WTC11 (cell line): Measurements from ENCODE around the gene EPHA6. TPM values are rescaled to one million over a fixed set of nuclear protein-coding genes. Genes with fewer than 3 reads are reported as not detected.

ENCODE experiments used
- ATAC-seq: fragments of 200-7000 bp; cut with Tn5 transposase; 2 replicates; pipeline ENCODE4 v1.10.0; 2021; ENCODE audit warnings: mild to moderate bottlenecking, moderate library complexity
- CTCF ChIA-PET: fragments of 300-600 bp; sonication (Branson Sonifier 250); formaldehyde crosslinking; loops from one replicate; lab custom pipeline; 2021; ENCODE audit warnings: antibody characterized with exemption; lab: Charles Lee
- POLR2A ChIA-PET: fragments of 350-600 bp; sonication (Branson Sonifier 250); formaldehyde crosslinking; loops from one replicate; lab custom pipeline; 2021; ENCODE audit warnings: antibody characterized with exemption; lab: Charles Lee
- DNase-seq: peaks from one replicate; pipeline ENCODE4 v3.0.0; 2021; ENCODE audit warnings: low spot score
- H3K27ac Mint-ChIP-seq: 2 replicates; pipeline ENCODE4 v1.8.0; 2021; ENCODE audit warnings: mixed read lengths
- H3K27me3 Mint-ChIP-seq: 2 replicates; pipeline ENCODE4 v1.8.0; 2021; ENCODE audit warnings: low read depth, mild to moderate bottlenecking, moderate library complexity, mixed read lengths
- H3K36me3 Mint-ChIP-seq: 2 replicates; pipeline ENCODE4 v1.8.0; 2021; ENCODE audit warnings: mixed read lengths
- H3K4me1 Mint-ChIP-seq: 2 replicates; pipeline ENCODE4 v1.8.0; 2022; ENCODE audit warnings: mixed read lengths
- H3K4me3 Mint-ChIP-seq: 2 replicates; pipeline ENCODE4 v1.8.0; 2021; ENCODE audit warnings: mild to moderate bottlenecking, moderate library complexity, mixed read lengths
- H3K9me3 Mint-ChIP-seq: 2 replicates; pipeline ENCODE4 v1.8.0; 2021; ENCODE audit warnings: mixed read lengths
- ATF3 ChIP-seq: sonication (generic); formaldehyde crosslinking; conservative IDR thresholded peaks from 2 replicates; pipeline ENCODE4 v1.8.1; 2022; ENCODE audit warnings: mild to moderate bottlenecking, missing genetic modification reagents
- ETV6 ChIP-seq: sonication (generic); formaldehyde crosslinking; IDR thresholded peaks from 2 replicates; pipeline ENCODE4 v1.8.1; 2022; ENCODE audit warnings: mild to moderate bottlenecking, missing genetic modification reagents
- JAZF1 ChIP-seq: fragments of 250-450 bp; sonication (Bioruptor Pico); IDR thresholded peaks from 2 replicates; pipeline ENCODE4 v1.9.0; 2021; ENCODE audit warnings: moderate library complexity, mild to moderate bottlenecking, inconsistent platforms
- MLX ChIP-seq: sonication (generic); formaldehyde crosslinking; IDR thresholded peaks from 2 replicates; pipeline ENCODE4 v1.8.1; 2023; ENCODE audit warnings: mild to moderate bottlenecking, missing genetic modification reagents, moderate library complexity
- NR1H2 ChIP-seq: sonication (generic); formaldehyde crosslinking; IDR thresholded peaks from 2 replicates; pipeline ENCODE4 v1.9.0; 2021; ENCODE audit warnings: mild to moderate bottlenecking, moderate library complexity, missing genetic modification reagents
- OVOL2 ChIP-seq: fragments of 250-450 bp; sonication (Bioruptor Pico); IDR thresholded peaks from 2 replicates; pipeline ENCODE4 v1.9.0; 2021; ENCODE audit warnings: mild to moderate bottlenecking, borderline replicate concordance
- PRDM15 ChIP-seq: sonication (generic); formaldehyde crosslinking; IDR thresholded peaks from 2 replicates; pipeline ENCODE4 v1.8.0; 2022; ENCODE audit warnings: missing genetic modification reagents
- PREB ChIP-seq: sonication (generic); formaldehyde crosslinking; IDR thresholded peaks from 2 replicates; pipeline ENCODE4 v1.8.1; 2022; ENCODE audit warnings: mild to moderate bottlenecking, missing genetic modification reagents, moderate library complexity, borderline replicate concordance
- SMAD3 ChIP-seq: sonication (generic); formaldehyde crosslinking; IDR thresholded peaks from 2 replicates; pipeline ENCODE4 v1.8.0; 2022; ENCODE audit warnings: missing genetic modification reagents, mild to moderate bottlenecking, borderline replicate concordance
- TCF7 ChIP-seq: sonication (generic); formaldehyde crosslinking; IDR thresholded peaks from 2 replicates; pipeline ENCODE4 v1.8.0; 2022; ENCODE audit warnings: mild to moderate bottlenecking, low read depth, missing genetic modification reagents, moderate library complexity
- TEAD1 ChIP-seq: sonication (generic); formaldehyde crosslinking; IDR thresholded peaks from 2 replicates; pipeline ENCODE4 v1.8.0; 2022; ENCODE audit warnings: mild to moderate bottlenecking, missing genetic modification reagents
- ZNF263 ChIP-seq: sonication (generic); formaldehyde crosslinking; IDR thresholded peaks from 2 replicates; pipeline ENCODE4 v1.8.1; 2022; ENCODE audit warnings: low read depth, mild to moderate bottlenecking, moderate library complexity, missing genetic modification reagents
- ZNF281 ChIP-seq: sonication (generic); formaldehyde crosslinking; IDR thresholded peaks from 2 replicates; pipeline ENCODE4 v1.8.0; 2023; ENCODE audit warnings: mild to moderate bottlenecking, missing genetic modification reagents
- ZNF512 ChIP-seq: sonication (generic); formaldehyde crosslinking; IDR thresholded peaks from 2 replicates; pipeline ENCODE4 v1.8.1; 2022; ENCODE audit warnings: missing genetic modification reagents, borderline replicate concordance
- ZSCAN18 ChIP-seq: fragments of 250-450 bp; sonication (Bioruptor Pico); IDR thresholded peaks from 2 replicates; pipeline ENCODE4 v2.1.2; 2022; ENCODE audit warnings: mild to moderate bottlenecking, moderate library complexity
- total RNA-seq: library from RNA; stranded (reverse); gene quantifications from 3 replicates; pipeline ENCODE4 v1.2.3, GENCODE V29; 2021

EPHA6 gene
- total RNA-seq, 1 experiment from 2014 or later = 2.1 TPM

GRCh38 chr3:97278506-97278905, 464.1 kb downstream of the EPHA6 start:
- TF ChIP-seq JAZF1 (CRISPR knock-in tag) = no peak
- TF ChIP-seq ZNF281 (CRISPR knock-in tag) = no peak
- no peak for TF ChIP-seq ZNF512 (CRISPR knock-in tag)
- TF ChIP-seq NR1H2 = no peak
- no peak for TF ChIP-seq PRDM15
- no peak for TF ChIP-seq ZSCAN18
- no peak for TF ChIP-seq TCF7 (CRISPR knock-in tag)
- no peak for TF ChIP-seq PREB (CRISPR knock-in tag)
- TF ChIP-seq ATF3 (CRISPR knock-in tag) = no peak
- TF ChIP-seq ETV6 (CRISPR knock-in tag) = no peak
- TF ChIP-seq TEAD1 (CRISPR knock-in tag) = no peak
- no peak for TF ChIP-seq MLX (CRISPR knock-in tag)
- TF ChIP-seq ZNF263 = no peak
- no peak for TF ChIP-seq SMAD3 (CRISPR knock-in tag)
- TF ChIP-seq OVOL2 (CRISPR knock-in tag) = no peak
- peaks cover 12% of the 10 kb centered on the region for H3K36me3 Mint-ChIP-seq
- DNase-seq = no peak
- H3K4me3 Mint-ChIP-seq = no peak overlapping the region
- H3K27ac Mint-ChIP-seq = no peak overlapping the region
- ATAC-seq = peak; percentile 70
- H3K27me3 Mint-ChIP-seq = peaks cover 14% of the 10 kb centered on the region
- ChIA-PET POLR2A (interaction anchor here (0.6 kb wide), 1 partner anchor 322 kb away, joined by 3 read pairs; no protein-coding TSS in a partner anchor), CTCF (no interaction called here)
- H3K4me1 Mint-ChIP-seq = peaks cover 51% of the 10 kb centered on the region
- peaks cover under 1% of the 10 kb centered on the region; the same call in 1 of the 2 replicates for H3K9me3 Mint-ChIP-seq
